Measurements from ENCODE around the gene TCEA2.
A peak's percentile ranks its signal among the peaks of the same experiment; 100 is the strongest.

TCEA2 gene

GRCh38 chr20:64058536-64058935, 4.5 kb upstream of the TCEA2 start:
- Histone ChIP-seq H3K4me1 (ENCODE audit: low read length) (peaks cover 6% of the 10 kb centered on the region), H3K27ac (ENCODE audit: low read length) (no peak overlapping the region), H3K4me2 (ENCODE audit: low read depth, low read length) (no peak overlapping the region), H3K27me3 (replicated peaks; ENCODE audit: insufficient read depth, low read length) (peaks cover 40% of the 10 kb centered on the region), H2AFZ (ENCODE audit: low read length) (no peak overlapping the region), H4K20me1 (ENCODE audit: insufficient read depth, low read length) (no peaks in the 10 kb centered on the region), H3K9me2 (replicated peaks; ENCODE audit: insufficient read depth, low read length) (no peaks in the 10 kb centered on the region), H3K9ac (ENCODE audit: low read length) (no peak overlapping the region), H3K9me3 (replicated peaks; ENCODE audit: insufficient read depth, low read length) (no peaks in the 10 kb centered on the region), H3K36me3 (replicated peaks; ENCODE audit: insufficient read depth, low read length) (no peaks in the 10 kb centered on the region), H3K4me3 (ENCODE audit: low read length) (no peak overlapping the region), H3K79me2 (ENCODE audit: low read length) (no peaks in the 10 kb centered on the region), H3F3A (ENCODE audit: insufficient read depth, low read length) (no peaks in the 10 kb centered on the region)
- TF ChIP-seq CTCF (IDR thresholded peaks at IDR 0.05; ENCODE audit: low read length) (no peak), EZH2 (optimal IDR thresholded peaks at IDR 0.05; ENCODE audit: low read depth, low read length) (no peak), EZH2phosphoT487 (IDR thresholded peaks at IDR 0.05; ENCODE audit: low read length) (no peak)
- no peak for DNase-seq

DNA sequence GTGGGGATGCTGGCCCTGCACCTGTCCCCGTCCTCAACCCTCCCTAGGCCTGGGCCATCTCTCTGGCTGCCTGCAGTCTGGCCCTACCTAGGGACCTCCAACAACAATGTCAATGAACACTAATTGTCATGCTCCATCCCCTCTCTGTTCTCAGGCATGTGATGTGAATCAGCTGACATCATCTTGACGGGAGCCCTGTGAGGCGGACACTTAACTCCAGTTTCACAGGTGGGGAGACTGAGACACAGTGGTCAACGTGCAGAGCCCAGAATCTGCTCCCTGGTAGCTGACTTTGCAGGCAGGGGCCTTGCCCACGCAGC, 762 bp upstream of the TCEA2 start:
- Histone ChIP-seq H3K4me1 (ENCODE audit: low read length) (peaks cover 38% of the 10 kb centered on the region), H3K79me2 (ENCODE audit: low read length) (no peaks in the 10 kb centered on the region), H3K27me3 (replicated peaks; ENCODE audit: insufficient read depth, low read length) (peaks cover 17% of the 10 kb centered on the region), H3K4me2 (ENCODE audit: low read depth, low read length) (peak overlapping the region; percentile 96), H3K9ac (ENCODE audit: low read length) (peak overlapping the region; percentile 77; the same call in 1 of the 2 replicates), H3K9me3 (replicated peaks; ENCODE audit: insufficient read depth, low read length) (no peaks in the 10 kb centered on the region), H3K36me3 (replicated peaks; ENCODE audit: insufficient read depth, low read length) (no peaks in the 10 kb centered on the region), H3F3A (ENCODE audit: insufficient read depth, low read length) (peaks cover 11% of the 10 kb centered on the region), H2AFZ (ENCODE audit: low read length) (peak overlapping the region; percentile 97), H3K9me2 (replicated peaks; ENCODE audit: insufficient read depth, low read length) (no peaks in the 10 kb centered on the region), H3K27ac (ENCODE audit: low read length) (no peak overlapping the region), H3K4me3 (ENCODE audit: low read length) (peak overlapping the region; percentile 75), H4K20me1 (ENCODE audit: insufficient read depth, low read length) (no peaks in the 10 kb centered on the region)
- no peak for TF ChIP-seq EZH2phosphoT487 (IDR thresholded peaks at IDR 0.05; ENCODE audit: low read length)
- TF ChIP-seq CTCF (IDR thresholded peaks at IDR 0.05; ENCODE audit: low read length): no peak
- no peak for TF ChIP-seq EZH2 (optimal IDR thresholded peaks at IDR 0.05; ENCODE audit: low read depth, low read length)
- no peak for DNase-seq

- no peaks in the 10 kb centered on the region for H3K9me3 ChIP-seq (replicated peaks; ENCODE audit: insufficient read depth, low read length)
- H3K4me3 ChIP-seq (ENCODE audit: low read length): peak overlapping the region; percentile 75
- TF ChIP-seq EZH2 (optimal IDR thresholded peaks at IDR 0.05; ENCODE audit: low read depth, low read length): no peak
Observed at GRCh38 chr20:64063389-64064144, 569 bp downstream of the TCEA2 start.

GRCh38 chr20:64064145-64064698, 1.2 kb downstream of the TCEA2 start:
- no peak overlapping the region for H2AFZ ChIP-seq (ENCODE audit: low read length)
- no peak overlapping the region for H3K9ac ChIP-seq (ENCODE audit: low read length)
- TF ChIP-seq EZH2 (optimal IDR thresholded peaks at IDR 0.05; ENCODE audit: low read depth, low read length) (no peak), EZH2phosphoT487 (IDR thresholded peaks at IDR 0.05; ENCODE audit: low read length) (no peak), CTCF (IDR thresholded peaks at IDR 0.05; ENCODE audit: low read length) (no peak)
- peaks cover 13% of the 10 kb centered on the region for H3K27me3 ChIP-seq (replicated peaks; ENCODE audit: insufficient read depth, low read length)
- no peaks in the 10 kb centered on the region for H3K79me2 ChIP-seq (ENCODE audit: low read length)
- H3K9me2 ChIP-seq (replicated peaks; ENCODE audit: insufficient read depth, low read length): no peaks in the 10 kb centered on the region
- no peaks in the 10 kb centered on the region for H4K20me1 ChIP-seq (ENCODE audit: insufficient read depth, low read length)
- no peak for DNase-seq
- no peaks in the 10 kb centered on the region for H3K36me3 ChIP-seq (replicated peaks; ENCODE audit: insufficient read depth, low read length)
- H3K9me3 ChIP-seq (replicated peaks; ENCODE audit: insufficient read depth, low read length): no peaks in the 10 kb centered on the region
- H3F3A ChIP-seq (ENCODE audit: insufficient read depth, low read length): peaks cover 11% of the 10 kb centered on the region
- H3K27ac ChIP-seq (ENCODE audit: low read length): no peak overlapping the region
- H3K4me2 ChIP-seq (ENCODE audit: low read depth, low read length): peak overlapping the region; percentile 86
- H3K4me1 ChIP-seq (ENCODE audit: low read length): peaks cover 38% of the 10 kb centered on the region
- peak overlapping the region; percentile 75; the same call in 1 of the 2 replicates for H3K4me3 ChIP-seq (ENCODE audit: low read length)

More at GRCh38 chr20:64063389-64064144, 569 bp downstream of the TCEA2 start:
- no peaks in the 10 kb centered on the region for H3K79me2 ChIP-seq (ENCODE audit: low read length)
- H4K20me1 ChIP-seq (ENCODE audit: insufficient read depth, low read length): no peaks in the 10 kb centered on the region
- peaks cover 38% of the 10 kb centered on the region for H3K4me1 ChIP-seq (ENCODE audit: low read length)
- peak overlapping the region; percentile 65; the same call in 1 of the 2 replicates for H3K9ac ChIP-seq (ENCODE audit: low read length)
- peak overlapping the region; percentile 86 for H3K4me2 ChIP-seq (ENCODE audit: low read depth, low read length)
- peaks cover 11% of the 10 kb centered on the region for H3F3A ChIP-seq (ENCODE audit: insufficient read depth, low read length)
- H3K36me3 ChIP-seq (replicated peaks; ENCODE audit: insufficient read depth, low read length): no peaks in the 10 kb centered on the region
- peaks cover 14% of the 10 kb centered on the region for H3K27me3 ChIP-seq (replicated peaks; ENCODE audit: insufficient read depth, low read length)
- no peak overlapping the region for H3K27ac ChIP-seq (ENCODE audit: low read length)
- no peaks in the 10 kb centered on the region for H3K9me2 ChIP-seq (replicated peaks; ENCODE audit: insufficient read depth, low read length)
- DNase-seq: no peak
- peak overlapping the region; percentile 66 for H2AFZ ChIP-seq (ENCODE audit: low read length)

Data from MM.1S (cell line).